Measurements from ENCODE around the gene GPS2.

GRCh38 chr17:7290685-7291084 is 24.5 kb downstream of the GPS2 start:
- TF ChIP-seq EZH2 (optimal IDR thresholded peaks at IDR 0.05; ENCODE audit: low read depth, low read length) (no peak), CTCF (IDR thresholded peaks at IDR 0.05; ENCODE audit: low read length) (no peak), EZH2phosphoT487 (IDR thresholded peaks at IDR 0.05; ENCODE audit: low read length) (no peak)
